C4-2B (cell line): ENCODE results near the gene MOAP1.

ENCODE experiments used
- ZFX ChIP-seq: fragments of 450-650 bp; IDR thresholded peaks from 2 replicates; pipeline ENCODE4 v1.6.1; 2017
- TF ChIP-seq, protein P1 (sequence below): fragments of 450-650 bp; conservative IDR thresholded peaks from 2 replicates; pipeline ENCODE4 v1.5.1; 2017; ENCODE audit warnings: mild to moderate bottlenecking

DNA sequence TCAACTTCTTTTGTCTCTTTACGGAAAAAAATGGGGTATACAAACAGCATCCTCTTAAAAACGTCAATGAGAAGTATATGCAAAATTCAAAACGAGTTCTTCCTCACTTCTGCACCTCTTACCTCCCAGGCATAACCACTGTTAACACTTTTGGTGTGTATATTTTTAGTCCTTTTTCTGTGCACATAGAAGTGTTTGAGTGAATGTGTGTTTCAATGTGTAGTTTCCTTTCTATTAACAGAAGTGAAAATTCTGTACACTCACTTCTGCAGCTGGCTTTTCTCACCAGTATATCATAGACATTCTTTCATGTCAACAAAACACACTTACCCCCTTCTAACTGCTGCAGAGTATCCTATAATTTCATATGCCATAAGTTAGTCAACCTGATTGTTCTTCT is 27.7 kb upstream of the MOAP1 start:
- TF ChIP-seq, protein P1, sequence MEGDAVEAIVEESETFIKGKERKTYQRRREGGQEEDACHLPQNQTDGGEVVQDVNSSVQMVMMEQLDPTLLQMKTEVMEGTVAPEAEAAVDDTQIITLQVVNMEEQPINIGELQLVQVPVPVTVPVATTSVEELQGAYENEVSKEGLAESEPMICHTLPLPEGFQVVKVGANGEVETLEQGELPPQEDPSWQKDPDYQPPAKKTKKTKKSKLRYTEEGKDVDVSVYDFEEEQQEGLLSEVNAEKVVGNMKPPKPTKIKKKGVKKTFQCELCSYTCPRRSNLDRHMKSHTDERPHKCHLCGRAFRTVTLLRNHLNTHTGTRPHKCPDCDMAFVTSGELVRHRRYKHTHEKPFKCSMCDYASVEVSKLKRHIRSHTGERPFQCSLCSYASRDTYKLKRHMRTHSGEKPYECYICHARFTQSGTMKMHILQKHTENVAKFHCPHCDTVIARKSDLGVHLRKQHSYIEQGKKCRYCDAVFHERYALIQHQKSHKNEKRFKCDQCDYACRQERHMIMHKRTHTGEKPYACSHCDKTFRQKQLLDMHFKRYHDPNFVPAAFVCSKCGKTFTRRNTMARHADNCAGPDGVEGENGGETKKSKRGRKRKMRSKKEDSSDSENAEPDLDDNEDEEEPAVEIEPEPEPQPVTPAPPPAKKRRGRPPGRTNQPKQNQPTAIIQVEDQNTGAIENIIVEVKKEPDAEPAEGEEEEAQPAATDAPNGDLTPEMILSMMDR = no peak
- TF ChIP-seq ZFX = no peak
